ENCODE data around the gene TGIF2LX.
"Not testable (repeated sequence)": the region's sequence is repeated elsewhere in the genome, so short reads cannot be mapped to it uniquely, and the experiment has no call there.

Gene TGIF2LX

GRCh38 chrX:89921665-89922064 lies at the start of gene TGIF2LX:
Gene TGIF2LX (plus strand): TSS chrX:89921908. CDS start chrX:89922086, 178 bp downstream.
- FAIRE-seq; DNase-seq (ENCODE audit: insufficient read length, low spot score): not testable (repeated sequence)

GRCh38 chrX:89922338-89922934 lies 728 bp downstream of the TGIF2LX start:
- FAIRE-seq: not testable (repeated sequence)

GRCh38 chrX:89943077-89943476 lies 21.4 kb downstream of the TGIF2LX start:
- not testable (repeated sequence) for DNase-seq (ENCODE audit: insufficient read length, low spot score); FAIRE-seq

More at GRCh38 chrX:89922338-89922934, 728 bp downstream of the TGIF2LX start:
- not testable (repeated sequence) for DNase-seq (ENCODE audit: insufficient read length, low spot score)

GRCh38 chrX:89965588-89965987 lies 43.9 kb downstream of the TGIF2LX start:
- not testable (repeated sequence) for FAIRE-seq; DNase-seq (ENCODE audit: insufficient read length, low spot score)

All from HTR-8/SVneo (cell line).